Panc1 (cell line): ENCODE measurements around the gene FIS1. TPM values are rescaled to one million over a fixed set of nuclear protein-coding genes. Genes with fewer than 3 reads are reported as not detected.

Source experiments
- ATAC-seq: fragments of 200-7000 bp; cut with Tn5 transposase; 2 replicates; pipeline ENCODE4 v1.9.1; 2020; ENCODE audit warnings: mild to moderate bottlenecking, moderate library complexity
- BruUV-seq: library from RNA; stranded (reverse); fragments of 400-500 nt; replicated peaks from 2 replicates; lab custom pipeline; 2021; lab: Mats Ljungman, UMichigan
- CTCF ChIA-PET: fragments of 300-600 bp; sonication (Branson Sonifier 250); formaldehyde crosslinking; loops from one replicate; lab custom pipeline; 2022; ENCODE audit warnings: antibody characterized with exemption; lab: Charles Lee
- POLR2A ChIA-PET: fragments of 300-600 bp; sonication (Branson Sonifier 250); formaldehyde crosslinking; loops from one replicate; lab custom pipeline; 2022; ENCODE audit warnings: antibody characterized with exemption; lab: Charles Lee
- DNase-seq: peaks from one replicate; pipeline ENCODE4 v3.0.0-alpha.2; 2010; ENCODE audit warnings: low read depth, low spot score
- H3K27ac ChIP-seq: 2 replicates; pipeline ENCODE4 v1.5.1; 2011; ENCODE audit warnings: mild to moderate bottlenecking, low read length, inconsistent platforms
- H3K27me3 ChIP-seq: fragments of 200-500 bp; sonication (Bioruptor generic); 2 replicates; pipeline ENCODE4 v1.6.0; 2014; ENCODE audit warnings: low read length, inconsistent platforms; ENCODE audit not compliant: control insufficient read depth, insufficient read depth
- H3K36me3 ChIP-seq: fragments of 200-500 bp; sonication (Bioruptor generic); 2 replicates; pipeline ENCODE4 v1.5.1; 2014; ENCODE audit warnings: inconsistent platforms, mild to moderate bottlenecking, low read length, moderate library complexity; ENCODE audit not compliant: control insufficient read depth, insufficient read depth
- H3K4me1 ChIP-seq: 2 replicates; pipeline ENCODE4 v1.5.1; 2011; ENCODE audit warnings: inconsistent platforms, mild to moderate bottlenecking, low read length, moderate library complexity; ENCODE audit not compliant: control insufficient read depth, insufficient read depth
- H3K4me3 ChIP-seq, 2 experiments: 2 replicates each; pipeline ENCODE4 v1.5.1; 2011 to 2012; ENCODE audit warnings: low read depth in 2 of 2, low read length in 2 of 2, mild to moderate bottlenecking in 2 of 2, inconsistent platforms in 1 of 2, moderate library complexity in 1 of 2
- H3K9me3 ChIP-seq: fragments of 200-500 bp; sonication (Bioruptor generic); 2 replicates; pipeline ENCODE4 v1.5.1; 2014; ENCODE audit warnings: low read depth, mild to moderate bottlenecking, inconsistent platforms, low read length, moderate library complexity; ENCODE audit not compliant: control insufficient read depth, insufficient read depth
- POLR2AphosphoS5 ChIP-seq: IDR thresholded peaks from 2 replicates; pipeline ENCODE4 v1.6.1; 2012; ENCODE audit warnings: mild to moderate bottlenecking, low read depth, low read length, moderate library complexity
- SIN3A ChIP-seq: IDR thresholded peaks from 2 replicates; pipeline ENCODE4 v1.6.1; 2012; ENCODE audit warnings: low read depth, mild to moderate bottlenecking, low read length, moderate library complexity, borderline replicate concordance; ENCODE audit not compliant: insufficient read depth
- TCF7L2 ChIP-seq: IDR thresholded peaks from 2 replicates; pipeline ENCODE4 v1.6.1; 2011; ENCODE audit warnings: mild to moderate bottlenecking, low read depth, low read length, inconsistent platforms
- in situ Hi-C: cut with HindIII; loops from 2 replicates; pipeline ENCODE4 v1.10.0; 2016; ENCODE audit warnings: low sequenced_read_pairs, low pct_unique_long_range_greater_than_20kb
- intact Hi-C: fragments of 100-400 bp; cut with micrococcal nuclease; formaldehyde crosslinking; loops from one replicate; pipeline ENCODE4 v1.10.0; 2022; ENCODE audit not compliant: unreplicated experiment
- total RNA-seq: library from RNA; stranded (reverse); gene quantifications from one replicate; pipeline ENCODE4 v1.2.1, GENCODE V29; 2021; ENCODE audit not compliant: unreplicated experiment
- TF ChIP-seq, protein P1 (sequence below): fragments of 450-650 bp; IDR thresholded peaks from 2 replicates; pipeline ENCODE4 v1.5.1; 2017; ENCODE audit warnings: mild to moderate bottlenecking
- TF ChIP-seq, protein P2 (sequence below), 2 experiments: IDR thresholded peaks; 2 replicates each; pipeline ENCODE4 v1.6.1; 2011 to 2012; ENCODE audit warnings: low read depth in 2 of 2, control low read depth in 1 of 2, low read length in 1 of 2, mild to moderate bottlenecking in 1 of 2, moderate library complexity in 1 of 2; ENCODE audit not compliant: insufficient read depth in 1 of 2

Gene FIS1
- total RNA-seq, 1 experiment from 2014 or later: 110 TPM

DNA sequence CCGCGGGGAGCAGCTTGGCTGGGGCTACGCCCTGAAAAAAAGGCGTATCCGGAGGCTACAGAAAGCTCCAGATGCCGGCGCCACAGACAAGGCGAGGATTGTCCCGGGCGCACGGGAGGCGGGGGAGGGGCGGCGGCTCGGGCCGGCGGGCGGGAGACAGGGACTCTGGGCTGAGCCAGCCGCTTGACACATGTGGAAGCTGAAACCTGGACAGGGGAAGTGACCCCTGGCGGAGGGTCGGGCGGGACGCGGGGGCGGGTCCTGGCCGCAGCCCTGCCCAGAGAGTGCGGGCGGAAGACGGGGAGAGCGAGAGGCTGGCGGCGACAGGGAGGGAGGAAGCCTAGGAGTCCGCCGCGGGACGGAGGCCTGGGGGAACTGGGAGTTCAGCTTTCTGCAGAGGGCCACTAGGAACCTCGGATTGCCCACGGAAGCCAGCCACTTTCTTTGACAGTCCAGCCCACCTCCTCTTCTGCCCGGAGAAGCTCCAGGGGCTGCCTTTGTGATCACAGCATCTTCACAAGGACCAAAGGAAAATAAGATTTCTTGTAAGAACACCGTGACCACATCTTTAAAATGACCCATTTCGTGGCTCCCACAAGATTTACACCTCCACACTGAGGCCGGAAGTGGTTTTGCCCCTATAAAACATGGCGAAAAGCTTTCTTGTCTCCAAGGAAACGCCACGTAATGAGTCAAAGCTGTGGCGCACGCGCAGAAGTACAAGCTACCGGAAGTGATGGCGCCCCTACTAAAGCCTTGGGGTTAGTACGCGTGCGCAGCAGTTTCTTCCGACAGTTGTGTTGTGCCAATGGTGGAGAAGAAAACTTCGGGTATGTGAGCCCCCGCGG lies 27.3 kb downstream of the FIS1 start, which contains the start of the genes PLOD3 and ZNHIT1:
PLOD3 (minus strand) TSS at position 194 of the 848 bp plus-strand sequence. CDS start 307 bp downstream, outside the sequence.
ZNHIT1 (plus strand) TSS at position 778 of the 848 bp plus-strand sequence; CDS start at position 809, 31 bp downstream.
- H3K4me1 ChIP-seq: peaks cover 13% of the 10 kb centered on the region
- H3K27ac ChIP-seq: peak within 1 kb of the TSS; percentile 95
- POLR2A ChIA-PET: interaction anchor here (0.6 to 1.5 kb wide), 11 partner anchors 14 to 594 kb away, joined by 3 to 10 read pairs (median 5); partner anchors contain the start of gene ACTL6B
- no peaks in the 10 kb centered on the region for H3K9me3 ChIP-seq
- in situ Hi-C loops (no loop called here), intact Hi-C loops (no loop called here)
- H3K36me3 ChIP-seq: no peaks in the 10 kb centered on the region; the same call in 1 of the 2 replicates
- H3K4me3 ChIP-seq: peak within 1 kb of the TSS; percentile 85 to 97
- no TSS peak for BruUV-seq
- H3K27me3 ChIP-seq: no peaks in the 10 kb centered on the region
- DNase-seq: peak; percentile 96
- ATAC-seq: peak; percentile 94
- CTCF ChIA-PET: interaction anchor here (0.6 to 1.7 kb wide), 4 partner anchors 26 to 326 kb away, joined by 3 to 9 read pairs (median 6); partner anchors contain the start of gene FIS1
- TF ChIP-seq POLR2AphosphoS5 (peak; percentile 91), SIN3A (peak; percentile 85; the same call in 1 of the 2 replicates), TCF7L2 (no peak)
- TF ChIP-seq, protein P1, sequence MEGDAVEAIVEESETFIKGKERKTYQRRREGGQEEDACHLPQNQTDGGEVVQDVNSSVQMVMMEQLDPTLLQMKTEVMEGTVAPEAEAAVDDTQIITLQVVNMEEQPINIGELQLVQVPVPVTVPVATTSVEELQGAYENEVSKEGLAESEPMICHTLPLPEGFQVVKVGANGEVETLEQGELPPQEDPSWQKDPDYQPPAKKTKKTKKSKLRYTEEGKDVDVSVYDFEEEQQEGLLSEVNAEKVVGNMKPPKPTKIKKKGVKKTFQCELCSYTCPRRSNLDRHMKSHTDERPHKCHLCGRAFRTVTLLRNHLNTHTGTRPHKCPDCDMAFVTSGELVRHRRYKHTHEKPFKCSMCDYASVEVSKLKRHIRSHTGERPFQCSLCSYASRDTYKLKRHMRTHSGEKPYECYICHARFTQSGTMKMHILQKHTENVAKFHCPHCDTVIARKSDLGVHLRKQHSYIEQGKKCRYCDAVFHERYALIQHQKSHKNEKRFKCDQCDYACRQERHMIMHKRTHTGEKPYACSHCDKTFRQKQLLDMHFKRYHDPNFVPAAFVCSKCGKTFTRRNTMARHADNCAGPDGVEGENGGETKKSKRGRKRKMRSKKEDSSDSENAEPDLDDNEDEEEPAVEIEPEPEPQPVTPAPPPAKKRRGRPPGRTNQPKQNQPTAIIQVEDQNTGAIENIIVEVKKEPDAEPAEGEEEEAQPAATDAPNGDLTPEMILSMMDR: no peak; the same call in 1 of the 2 replicates

DNA sequence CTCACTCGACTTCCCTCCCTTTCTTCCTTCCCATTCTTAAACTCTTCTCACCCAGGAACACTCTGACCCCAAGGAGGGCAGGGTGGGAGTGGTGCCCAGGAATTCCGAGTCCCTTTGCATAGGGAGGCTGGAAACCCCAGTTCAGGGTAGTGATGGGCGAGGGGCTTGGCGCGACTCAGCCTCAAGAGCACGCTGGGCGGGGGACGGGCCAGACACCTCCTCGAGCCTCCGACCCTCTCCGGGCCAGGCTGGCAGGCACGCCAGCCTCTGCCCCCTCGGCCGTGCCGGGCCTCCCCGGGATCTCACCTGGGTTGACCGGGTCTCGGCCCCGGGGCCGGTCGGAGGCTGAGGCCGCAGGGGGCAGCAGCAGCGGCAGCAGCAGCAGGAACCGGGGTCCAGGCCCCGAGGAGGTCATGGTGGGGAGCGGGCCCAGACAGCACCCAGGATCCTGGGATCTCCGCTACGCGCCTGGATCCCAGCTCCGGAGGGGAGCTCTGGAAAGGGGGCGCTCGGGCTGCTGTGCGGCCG lies 28.0 kb downstream of the FIS1 start:
- intact Hi-C loops: no loop called here
- Histone ChIP-seq H3K4me3 (peak overlapping the region; percentile 85 to 97), H3K36me3 (no peaks in the 10 kb centered on the region; the same call in 1 of the 2 replicates), H3K27ac (peak overlapping the region; percentile 95), H3K9me3 (no peaks in the 10 kb centered on the region), H3K4me1 (peaks cover 13% of the 10 kb centered on the region), H3K27me3 (no peaks in the 10 kb centered on the region)
- POLR2A ChIA-PET: interaction anchor here (0.6 to 1.5 kb wide), 4 partner anchors 22 to 560 kb away, joined by 3 to 10 read pairs (median 6); partner anchors contain the start of gene ACTL6B
- in situ Hi-C loops: no loop called here
- BruUV-seq: no TSS peak
- DNase-seq (no peak), ATAC-seq (no peak; the same call in none of the 2 replicates)
- TF ChIP-seq SIN3A (no peak), POLR2AphosphoS5 (no peak), TCF7L2 (no peak)
- TF ChIP-seq, protein P1: no peak
- TF ChIP-seq, protein P2, sequence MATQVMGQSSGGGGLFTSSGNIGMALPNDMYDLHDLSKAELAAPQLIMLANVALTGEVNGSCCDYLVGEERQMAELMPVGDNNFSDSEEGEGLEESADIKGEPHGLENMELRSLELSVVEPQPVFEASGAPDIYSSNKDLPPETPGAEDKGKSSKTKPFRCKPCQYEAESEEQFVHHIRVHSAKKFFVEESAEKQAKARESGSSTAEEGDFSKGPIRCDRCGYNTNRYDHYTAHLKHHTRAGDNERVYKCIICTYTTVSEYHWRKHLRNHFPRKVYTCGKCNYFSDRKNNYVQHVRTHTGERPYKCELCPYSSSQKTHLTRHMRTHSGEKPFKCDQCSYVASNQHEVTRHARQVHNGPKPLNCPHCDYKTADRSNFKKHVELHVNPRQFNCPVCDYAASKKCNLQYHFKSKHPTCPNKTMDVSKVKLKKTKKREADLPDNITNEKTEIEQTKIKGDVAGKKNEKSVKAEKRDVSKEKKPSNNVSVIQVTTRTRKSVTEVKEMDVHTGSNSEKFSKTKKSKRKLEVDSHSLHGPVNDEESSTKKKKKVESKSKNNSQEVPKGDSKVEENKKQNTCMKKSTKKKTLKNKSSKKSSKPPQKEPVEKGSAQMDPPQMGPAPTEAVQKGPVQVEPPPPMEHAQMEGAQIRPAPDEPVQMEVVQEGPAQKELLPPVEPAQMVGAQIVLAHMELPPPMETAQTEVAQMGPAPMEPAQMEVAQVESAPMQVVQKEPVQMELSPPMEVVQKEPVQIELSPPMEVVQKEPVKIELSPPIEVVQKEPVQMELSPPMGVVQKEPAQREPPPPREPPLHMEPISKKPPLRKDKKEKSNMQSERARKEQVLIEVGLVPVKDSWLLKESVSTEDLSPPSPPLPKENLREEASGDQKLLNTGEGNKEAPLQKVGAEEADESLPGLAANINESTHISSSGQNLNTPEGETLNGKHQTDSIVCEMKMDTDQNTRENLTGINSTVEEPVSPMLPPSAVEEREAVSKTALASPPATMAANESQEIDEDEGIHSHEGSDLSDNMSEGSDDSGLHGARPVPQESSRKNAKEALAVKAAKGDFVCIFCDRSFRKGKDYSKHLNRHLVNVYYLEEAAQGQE (IDR thresholded peaks at IDR 0.05; ENCODE audit: insufficient read depth in 1 of 2, low read depth in 2 of 2, low read length in 1 of 2): no peak
- CTCF ChIA-PET: interaction anchor here (0.6 to 1.7 kb wide), 3 partner anchors 27 to 325 kb away, joined by 3 to 9 read pairs (median 3); no protein-coding TSS in a partner anchor
